Measurements from ENCODE around the gene TMEM164. TPM values are rescaled to one million over a fixed set of nuclear protein-coding genes. Genes with fewer than 3 reads are reported as not detected.

TMEM164 gene
- total and polyA plus RNA-seq, 2 donors (not counting 1 experiment from before 2014, with no cell fraction given) = 5.7 to 10.2 TPM

- no peaks in the 10 kb centered on the region for H3K4me1 ChIP-seq (ENCODE audit: control insufficient read depth, extremely low read depth, insufficient read depth, low read length)
- DNase-seq (ENCODE audit: low read depth in 2 of 2) = no peak
- H2AFZ ChIP-seq (ENCODE audit: low read length) = no peak overlapping the region
- H3K4me2 ChIP-seq (ENCODE audit: extremely low read depth, insufficient read depth, low read length) = no peak overlapping the region
- H3K27me3 ChIP-seq (ENCODE audit: control insufficient read depth, insufficient read depth, low read length) = no peaks in the 10 kb centered on the region
- no peak overlapping the region for H3K9ac ChIP-seq (ENCODE audit: insufficient read depth, low read length)
- H3K27ac ChIP-seq (ENCODE audit: insufficient read depth, low read length) = no peak overlapping the region
- no peaks in the 10 kb centered on the region for H3K36me3 ChIP-seq (ENCODE audit: control insufficient read depth, insufficient read depth, low read length)
- H4K20me1 ChIP-seq (ENCODE audit: control insufficient read depth, extremely low read depth, insufficient read depth, low read length) = no peaks in the 10 kb centered on the region
- no peak for TF ChIP-seq EZH2 (IDR thresholded peaks at IDR 0.05; ENCODE audit: low read length, missing control alignments)
- no peaks in the 10 kb centered on the region for H3K9me3 ChIP-seq (ENCODE audit: control insufficient read depth, insufficient read depth, low read depth, low read length)
- no peaks in the 10 kb centered on the region for H3K79me2 ChIP-seq (ENCODE audit: control insufficient read depth, insufficient read depth, low read length)
- H3K4me3 ChIP-seq (replicated peaks in 1 of 4; ENCODE audit: control extremely low read depth in 1 of 4, insufficient read depth in 1 of 4, low read depth in 3 of 4, low read length in 4 of 4) = no peak overlapping the region
Observed at GRCh38 chrX:110135618-110136017, 132.7 kb downstream of the TMEM164 start.

- no peaks in the 10 kb centered on the region for H4K20me1 ChIP-seq (ENCODE audit: control insufficient read depth, extremely low read depth, insufficient read depth, low read length)
- H3K27ac ChIP-seq (ENCODE audit: insufficient read depth, low read length) = no peak overlapping the region
- H3K36me3 ChIP-seq (ENCODE audit: control insufficient read depth, insufficient read depth, low read length) = no peaks in the 10 kb centered on the region
- no peaks in the 10 kb centered on the region for H3K79me2 ChIP-seq (ENCODE audit: control insufficient read depth, insufficient read depth, low read length)
- H3K4me3 ChIP-seq (replicated peaks in 1 of 4; ENCODE audit: control extremely low read depth in 1 of 4, insufficient read depth in 1 of 4, low read depth in 3 of 4, low read length in 4 of 4) = no peak overlapping the region
- no peak overlapping the region for H3K4me2 ChIP-seq (ENCODE audit: extremely low read depth, insufficient read depth, low read length)
- DNase-seq (ENCODE audit: low read depth in 2 of 2) = peak in 1 of 2 donors; percentile 18
- H2AFZ ChIP-seq (ENCODE audit: low read length) = no peak overlapping the region
- H3K9ac ChIP-seq (ENCODE audit: insufficient read depth, low read length) = no peak overlapping the region
- H3K4me1 ChIP-seq (ENCODE audit: control insufficient read depth, extremely low read depth, insufficient read depth, low read length) = no peaks in the 10 kb centered on the region
- no peaks in the 10 kb centered on the region for H3K9me3 ChIP-seq (ENCODE audit: control insufficient read depth, insufficient read depth, low read depth, low read length)
- no peaks in the 10 kb centered on the region for H3K27me3 ChIP-seq (ENCODE audit: control insufficient read depth, insufficient read depth, low read length)
- no peak for TF ChIP-seq EZH2 (IDR thresholded peaks at IDR 0.05; ENCODE audit: low read length, missing control alignments)
- TF ChIP-seq CTCF (conservative IDR thresholded peaks at IDR 0.05 in 1 of 2, IDR thresholded peaks at IDR 0.05 in 1 of 2; ENCODE audit: low read depth in 1 of 2, low read length in 2 of 2) = no peak
Observed at GRCh38 chrX:110136136-110136535, 133.2 kb downstream of the TMEM164 start.

- H3K9ac ChIP-seq (ENCODE audit: insufficient read depth, low read length) = no peak overlapping the region
- H3K4me1 ChIP-seq (ENCODE audit: control insufficient read depth, extremely low read depth, insufficient read depth, low read length) = no peaks in the 10 kb centered on the region
- no peaks in the 10 kb centered on the region for H3K27me3 ChIP-seq (ENCODE audit: control insufficient read depth, insufficient read depth, low read length)
- no peak overlapping the region for H2AFZ ChIP-seq (ENCODE audit: low read length)
- H3K27ac ChIP-seq (ENCODE audit: insufficient read depth, low read length) = no peak overlapping the region
- no peaks in the 10 kb centered on the region for H3K36me3 ChIP-seq (ENCODE audit: control insufficient read depth, insufficient read depth, low read length)
- H4K20me1 ChIP-seq (ENCODE audit: control insufficient read depth, extremely low read depth, insufficient read depth, low read length) = no peaks in the 10 kb centered on the region
- no peak overlapping the region for H3K4me2 ChIP-seq (ENCODE audit: extremely low read depth, insufficient read depth, low read length)
- TF ChIP-seq EZH2 (IDR thresholded peaks at IDR 0.05; ENCODE audit: low read length, missing control alignments) = no peak
- TF ChIP-seq CTCF (conservative IDR thresholded peaks at IDR 0.05 in 1 of 2, IDR thresholded peaks at IDR 0.05 in 1 of 2; ENCODE audit: low read depth in 1 of 2, low read length in 2 of 2) = no peak
- DNase-seq (ENCODE audit: low read depth in 2 of 2) = no peak
- H3K4me3 ChIP-seq (replicated peaks in 1 of 4; ENCODE audit: control extremely low read depth in 1 of 4, insufficient read depth in 1 of 4, low read depth in 3 of 4, low read length in 4 of 4) = no peak overlapping the region
- H3K9me3 ChIP-seq (ENCODE audit: control insufficient read depth, insufficient read depth, low read depth, low read length) = no peaks in the 10 kb centered on the region
- no peaks in the 10 kb centered on the region for H3K79me2 ChIP-seq (ENCODE audit: control insufficient read depth, insufficient read depth, low read length)
Observed at GRCh38 chrX:110138557-110138956, 135.6 kb downstream of the TMEM164 start.
